Vagina (tissue), 2 donors: ENCODE results near the gene MRGPRE.

Experiments
- CTCF ChIP-seq, 3 experiments: fragments of 450-650 bp in 2 of 3; fragments of 200-600 bp in 1 of 3; sonication (generic) in 1 of 3; IDR thresholded peaks; one replicate each; pipeline ENCODE4 v1.5.1; 2017 to 2019; ENCODE audit warnings: antibody characterized with exemption in 3 of 3, mild to moderate bottlenecking in 2 of 3, moderate library complexity in 2 of 3
- POLR2A ChIP-seq, 2 donors: fragments of 450-650 bp; IDR thresholded peaks; one replicate each; pipeline ENCODE4 v1.6.1; 2017; ENCODE audit warnings: antibody characterized with exemption in 2 of 2, mild to moderate bottlenecking in 2 of 2, moderate library complexity in 2 of 2
- POLR2AphosphoS5 ChIP-seq, 2 donors: sonication (generic); formaldehyde crosslinking; IDR thresholded peaks; one replicate each; pipeline ENCODE4 v1.9.0; 2017; ENCODE audit warnings: antibody characterized with exemption in 2 of 2, mild to moderate bottlenecking in 2 of 2, low read depth in 1 of 2; ENCODE audit not compliant: insufficient read depth in 1 of 2

- no peak for TF ChIP-seq CTCF (IDR thresholded peaks at IDR 0.05)
- no peak for TF ChIP-seq POLR2A (IDR thresholded peaks at IDR 0.05)
- TF ChIP-seq POLR2AphosphoS5 (IDR thresholded peaks at IDR 0.05; ENCODE audit: insufficient read depth in 1 of 2, low read depth in 1 of 2): no peak
Measured at GRCh38 chr11:3183523-3183922, 48.7 kb downstream of the MRGPRE start.
